HCT116 (cell line): ENCODE measurements around the gene KCNQ1OT1. TPM values are rescaled to one million over a fixed set of nuclear protein-coding genes. Genes with fewer than 3 reads are reported as not detected.

ENCODE experiments used
- ATAC-seq: fragments of 200-7000 bp; cut with Tn5 transposase; 2 replicates; pipeline ENCODE4 v1.9.1; 2020; ENCODE audit warnings: mild to moderate bottlenecking, moderate library complexity
- BruUV-seq: library from RNA; stranded (reverse); fragments of 400-500 nt; replicated peaks from 2 replicates; lab custom pipeline; 2021; lab: Mats Ljungman, UMichigan
- CTCF ChIA-PET: fragments of 300-600 bp; sonication (Branson Sonifier 250); formaldehyde crosslinking; loops from one replicate; lab custom pipeline; 2021; ENCODE audit warnings: antibody characterized with exemption; lab: Charles Lee
- POLR2A ChIA-PET: fragments of 300-600, 350-600 bp; sonication (Branson Sonifier 250); formaldehyde crosslinking; loops from one replicate; lab custom pipeline; 2021; ENCODE audit warnings: antibody characterized with exemption; lab: Charles Lee
- RAD21 ChIA-PET, 2 experiments: fragments of 300-600 bp; sonication (Branson Sonifier 250); formaldehyde crosslinking; loops; one replicate each; lab custom pipeline; 2023; ENCODE audit warnings: low total read pairs in 2 of 2; ENCODE audit not compliant: uncharacterized antibody in 2 of 2, unreplicated experiment in 2 of 2, low non-redundant PET in 1 of 2; lab: Charles Lee
- DNase-seq: peaks from one replicate; pipeline ENCODE4 v3.0.0-alpha.2; 2010; ENCODE audit warnings: low read depth, low spot score
- H2AFZ ChIP-seq: fragments of 200-600 bp; shearing (Covaris generic), sonication (generic); 2 replicates; pipeline ENCODE4 v1.6.1; 2017; ENCODE audit warnings: low read depth, mixed run types, mixed read lengths, antibody characterized with exemption, low read length; ENCODE audit not compliant: poor library complexity, severe bottlenecking
- H3K27ac ChIP-seq: 2 replicates; pipeline ENCODE4 v1.5.1; 2012; ENCODE audit warnings: low read depth, low read length
- H3K27me3 ChIP-seq: fragments of 200-600 bp; sonication (generic); 2 replicates; pipeline ENCODE4 v1.6.1; 2016; ENCODE audit warnings: mixed run types, low read length, mixed read lengths; ENCODE audit not compliant: insufficient read depth
- H3K36me3 ChIP-seq, 2 experiments: fragments of 200-500 bp in 1 of 2; fragments of 200-600 bp in 1 of 2; sonication (Bioruptor generic) in 1 of 2; sonication (generic) in 1 of 2; 2 replicates each; pipeline versions ENCODE4 v1.5.1 to v1.6.1; 2014 to 2016; ENCODE audit warnings: low read length in 2 of 2, inconsistent platforms in 1 of 2, mixed read lengths in 1 of 2, mixed run types in 1 of 2; ENCODE audit not compliant: insufficient read depth in 2 of 2, control insufficient read depth in 1 of 2
- H3K4me1 ChIP-seq, 2 experiments: fragments of 200-600 bp in 1 of 2; sonication (generic) in 1 of 2; 2 replicates each; pipeline versions ENCODE4 v1.5.1 to v1.6.1; 2012 to 2017; ENCODE audit warnings: low read length in 2 of 2, inconsistent platforms in 1 of 2, mild to moderate bottlenecking in 1 of 2, mixed read lengths in 1 of 2, mixed run types in 1 of 2, moderate library complexity in 1 of 2; ENCODE audit not compliant: insufficient read depth in 2 of 2, control insufficient read depth in 1 of 2
- H3K4me2 ChIP-seq: fragments of 200-600 bp; sonication (generic); 2 replicates; pipeline ENCODE4 v1.6.1; 2017; ENCODE audit warnings: mixed run types, low read length, mixed read lengths
- H3K4me3 ChIP-seq, 2 experiments: fragments of 200-600 bp in 1 of 2; sonication (generic) in 1 of 2; replicated peaks in 1 of 2; 2 replicates each; pipeline ENCODE4 v1.5.1; 2011 to 2016; ENCODE audit warnings: low read length in 2 of 2, control low read depth in 1 of 2, low read depth in 1 of 2, mild to moderate bottlenecking in 1 of 2, mixed read lengths in 1 of 2, mixed run types in 1 of 2
- H3K79me2 ChIP-seq: fragments of 200-600 bp; sonication (generic); 2 replicates; pipeline ENCODE4 v1.6.1; 2017; ENCODE audit warnings: mild to moderate bottlenecking, mixed run types, low read length, moderate library complexity, mixed read lengths; ENCODE audit not compliant: insufficient read depth
- H3K9ac ChIP-seq: fragments of 200-600 bp; sonication (generic); 2 replicates; pipeline ENCODE4 v1.6.1; 2016; ENCODE audit warnings: low read length, mixed read lengths
- H3K9me2 ChIP-seq: fragments of 200-600 bp; sonication (generic), shearing (Covaris generic); 2 replicates; pipeline ENCODE4 v1.6.1; 2017; ENCODE audit warnings: mixed run types, mild to moderate bottlenecking, moderate library complexity; ENCODE audit not compliant: insufficient read depth
- H3K9me3 ChIP-seq, 2 experiments: fragments of 200-500 bp in 1 of 2; fragments of 200-600 bp in 1 of 2; sonication (Bioruptor generic) in 1 of 2; sonication (generic) in 1 of 2; 2 replicates each; pipeline ENCODE4 v1.6.1; 2014 to 2017; ENCODE audit warnings: low read length in 2 of 2, mixed read lengths in 2 of 2, inconsistent platforms in 1 of 2, low read depth in 1 of 2, mild to moderate bottlenecking in 1 of 2, mixed run types in 1 of 2, moderate library complexity in 1 of 2; ENCODE audit not compliant: control insufficient read depth in 1 of 2, insufficient read depth in 1 of 2
- H4K20me1 ChIP-seq: fragments of 200-600 bp; sonication (generic), shearing (Covaris generic); 2 replicates; pipeline ENCODE4 v1.6.1; 2017; ENCODE audit warnings: mixed run types, mild to moderate bottlenecking, moderate library complexity; ENCODE audit not compliant: insufficient read depth
- ATF3 ChIP-seq: IDR thresholded peaks from 2 replicates; pipeline ENCODE4 v1.6.1; 2012
- CTCF ChIP-seq, 3 experiments: fragments of 200-600 bp in 1 of 3; sonication (generic) in 1 of 3; IDR thresholded peaks in 2 of 3; conservative IDR thresholded peaks in 1 of 3; 2 replicates each; pipeline ENCODE4 v1.5.1; 2012 to 2017; ENCODE audit warnings: low read depth in 2 of 3, low read length in 2 of 3, antibody characterized with exemption in 1 of 3, borderline replicate concordance in 1 of 3, control low read depth in 1 of 3, mild to moderate bottlenecking in 1 of 3, mixed read lengths in 1 of 3, mixed run types in 1 of 3, moderate library complexity in 1 of 3; ENCODE audit not compliant: insufficient read depth in 1 of 3
- JUND ChIP-seq: IDR thresholded peaks from 2 replicates; pipeline ENCODE4 v1.6.1; 2012
- SIN3A ChIP-seq: IDR thresholded peaks from 2 replicates; pipeline ENCODE4 v1.6.1; 2012; ENCODE audit warnings: low read depth
- intact Hi-C: fragments of 100-400 bp; cut with micrococcal nuclease; formaldehyde crosslinking; loops from 2 replicates; pipeline ENCODE4 v1.10.0; 2022
- total RNA-seq: library from RNA; stranded (reverse); gene quantifications from one replicate; pipeline ENCODE4 v1.2.1, GENCODE V29; 2021; ENCODE audit not compliant: unreplicated experiment
- TF ChIP-seq, protein P1 (sequence below): IDR thresholded peaks from 2 replicates; pipeline ENCODE4 v1.6.1; 2012; ENCODE audit warnings: low read depth

KCNQ1OT1 gene
- total RNA-seq, 1 experiment from 2014 or later, result 1.1 TPM

GRCh38 chr11:2698386-2699184 is 1.2 kb downstream of the KCNQ1OT1 start:
- H3K36me3 ChIP-seq, result no peaks in the 10 kb centered on the region
- intact Hi-C loops, result no loop called here
- DNase-seq (no peak), ATAC-seq (no peak)
- H2AFZ ChIP-seq, result no peak overlapping the region
- H4K20me1 ChIP-seq, result no peaks in the 10 kb centered on the region
- TF ChIP-seq ATF3, result no peak
- TF ChIP-seq CTCF (IDR thresholded peaks at IDR 0.05 in 2 of 3, conservative IDR thresholded peaks at IDR 0.05 in 1 of 3; ENCODE audit: borderline replicate concordance in 1 of 3, insufficient read depth in 1 of 3, low read depth in 2 of 3, low read length in 2 of 3), result no peak
- TF ChIP-seq JUND, result no peak
- TF ChIP-seq SIN3A, result no peak
- TF ChIP-seq, protein P1, sequence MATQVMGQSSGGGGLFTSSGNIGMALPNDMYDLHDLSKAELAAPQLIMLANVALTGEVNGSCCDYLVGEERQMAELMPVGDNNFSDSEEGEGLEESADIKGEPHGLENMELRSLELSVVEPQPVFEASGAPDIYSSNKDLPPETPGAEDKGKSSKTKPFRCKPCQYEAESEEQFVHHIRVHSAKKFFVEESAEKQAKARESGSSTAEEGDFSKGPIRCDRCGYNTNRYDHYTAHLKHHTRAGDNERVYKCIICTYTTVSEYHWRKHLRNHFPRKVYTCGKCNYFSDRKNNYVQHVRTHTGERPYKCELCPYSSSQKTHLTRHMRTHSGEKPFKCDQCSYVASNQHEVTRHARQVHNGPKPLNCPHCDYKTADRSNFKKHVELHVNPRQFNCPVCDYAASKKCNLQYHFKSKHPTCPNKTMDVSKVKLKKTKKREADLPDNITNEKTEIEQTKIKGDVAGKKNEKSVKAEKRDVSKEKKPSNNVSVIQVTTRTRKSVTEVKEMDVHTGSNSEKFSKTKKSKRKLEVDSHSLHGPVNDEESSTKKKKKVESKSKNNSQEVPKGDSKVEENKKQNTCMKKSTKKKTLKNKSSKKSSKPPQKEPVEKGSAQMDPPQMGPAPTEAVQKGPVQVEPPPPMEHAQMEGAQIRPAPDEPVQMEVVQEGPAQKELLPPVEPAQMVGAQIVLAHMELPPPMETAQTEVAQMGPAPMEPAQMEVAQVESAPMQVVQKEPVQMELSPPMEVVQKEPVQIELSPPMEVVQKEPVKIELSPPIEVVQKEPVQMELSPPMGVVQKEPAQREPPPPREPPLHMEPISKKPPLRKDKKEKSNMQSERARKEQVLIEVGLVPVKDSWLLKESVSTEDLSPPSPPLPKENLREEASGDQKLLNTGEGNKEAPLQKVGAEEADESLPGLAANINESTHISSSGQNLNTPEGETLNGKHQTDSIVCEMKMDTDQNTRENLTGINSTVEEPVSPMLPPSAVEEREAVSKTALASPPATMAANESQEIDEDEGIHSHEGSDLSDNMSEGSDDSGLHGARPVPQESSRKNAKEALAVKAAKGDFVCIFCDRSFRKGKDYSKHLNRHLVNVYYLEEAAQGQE, result no peak
- H3K4me1 ChIP-seq, result peaks cover 0 to 23% of the 10 kb centered on the region in 2 experiments; a peak in 2 of 4 replicates
- H3K79me2 ChIP-seq, result peaks cover 59% of the 10 kb centered on the region
- no TSS peak for BruUV-seq
- H3K4me2 ChIP-seq, result peak overlapping the region; percentile 82
- ChIA-PET CTCF (no interaction called here), POLR2A (interaction anchor here (1.3 kb wide), 1 partner anchor 192 kb away, joined by 4 read pairs; no protein-coding TSS in a partner anchor), RAD21 (no interaction called here)
- peak overlapping the region; percentile 71 to 73 for H3K4me3 ChIP-seq
- H3K9me2 ChIP-seq, result no peaks in the 10 kb centered on the region
- H3K27me3 ChIP-seq, result no peaks in the 10 kb centered on the region
- H3K9me3 ChIP-seq, result no peaks in the 10 kb centered on the region
- peak overlapping the region; percentile 83 for H3K9ac ChIP-seq
- H3K27ac ChIP-seq, result peak overlapping the region; percentile 57; the same call in 1 of the 2 replicates
